ENCODE results near the gene SLC9C2.

SLC9C2 gene

DNA sequence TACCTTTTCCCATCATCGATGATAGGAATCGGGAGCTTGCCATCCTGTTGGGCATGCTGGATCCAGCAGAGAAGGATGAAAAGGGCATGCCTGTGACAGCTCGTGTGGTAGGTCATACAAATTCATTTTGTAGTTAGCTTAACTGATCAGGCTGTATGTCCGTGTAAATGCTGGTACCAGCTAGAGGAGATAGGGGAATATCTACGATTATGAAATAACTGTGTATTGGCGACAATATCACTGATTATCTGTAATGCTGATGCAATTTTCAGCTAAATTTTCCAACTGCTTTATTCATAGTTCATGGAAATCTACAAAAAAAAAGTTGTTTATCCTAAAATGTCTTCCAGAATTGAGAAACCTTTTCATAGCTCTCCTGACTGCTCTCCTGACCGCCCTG lies 117.5 kb downstream of the SLC9C2 start:
- Histone ChIP-seq H3K4me1 (ENCODE audit: control insufficient read depth, insufficient read depth, low read length, poor library complexity, severe bottlenecking) (no peaks in the 10 kb centered on the region), H3K27ac (ENCODE audit: low read depth, low read length, severe bottlenecking) (no peak overlapping the region), H3K36me3 (ENCODE audit: control insufficient read depth, insufficient read depth, low read length) (peaks cover 87% of the 10 kb centered on the region), H3K4me3 (ENCODE audit: extremely low read depth, insufficient read depth, low read length, poor library complexity, severe bottlenecking) (no peak overlapping the region), H3K9me3 (ENCODE audit: control insufficient read depth, low read length) (no peaks in the 10 kb centered on the region)
- WGBS, 2 experiments (ENCODE audit: insufficient coverage in 2 of 2) = 94 to 98% methylated on average over 5 of the region's 7 CpGs

DNA sequence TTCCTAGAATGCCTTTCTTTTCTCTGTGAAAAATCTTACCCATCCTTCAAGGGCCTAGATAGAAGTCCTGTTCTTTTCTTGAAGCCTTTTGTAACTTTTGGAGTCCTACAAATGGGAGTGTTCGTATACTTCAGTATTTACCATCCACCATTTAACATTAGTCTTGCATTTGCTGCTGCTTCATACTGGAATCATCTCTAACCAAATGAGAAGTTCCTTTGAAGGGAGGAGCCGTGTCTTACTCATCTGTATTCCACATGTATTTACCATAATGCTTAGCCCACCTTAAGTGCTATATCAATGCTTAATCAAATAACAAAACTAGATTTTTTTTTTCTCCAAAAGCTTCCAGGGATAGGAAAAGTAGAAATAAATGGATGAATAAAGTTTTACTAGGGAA lies 118.6 kb downstream of the SLC9C2 start:
- Histone ChIP-seq H3K4me1 (ENCODE audit: control insufficient read depth, insufficient read depth, low read length, poor library complexity, severe bottlenecking) (peaks cover 8% of the 10 kb centered on the region), H3K27ac (ENCODE audit: low read depth, low read length, severe bottlenecking) (no peak overlapping the region), H3K9me3 (ENCODE audit: control insufficient read depth, low read length) (no peaks in the 10 kb centered on the region), H3K36me3 (ENCODE audit: control insufficient read depth, insufficient read depth, low read length) (peaks cover 98% of the 10 kb centered on the region), H3K4me3 (ENCODE audit: extremely low read depth, insufficient read depth, low read length, poor library complexity, severe bottlenecking) (no peak overlapping the region)
- WGBS, 2 experiments (ENCODE audit: insufficient coverage in 2 of 2) = 100% methylated on average over 1 of the region's 2 CpGs; no CpG with 5 or more reads in 1 of the 2 experiments

DNA sequence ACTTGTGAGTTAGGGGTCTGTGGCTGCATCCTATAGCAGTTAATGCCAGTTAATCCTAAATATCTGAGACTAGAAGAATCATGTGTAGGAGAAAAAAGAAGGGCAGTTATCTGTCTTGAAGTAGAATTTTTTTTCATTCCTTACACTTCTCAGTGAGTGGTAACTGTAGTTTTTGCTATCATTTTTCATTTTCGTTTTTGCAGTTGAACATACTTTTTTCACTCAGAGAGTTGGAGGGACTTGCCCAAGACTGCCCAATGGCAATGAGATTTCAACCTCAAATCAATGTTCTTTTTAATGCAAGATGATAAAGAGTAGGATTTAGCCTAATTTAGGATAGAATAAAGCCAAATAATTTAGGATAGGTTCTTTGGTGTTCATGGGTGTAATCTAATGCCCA lies 120.2 kb downstream of the SLC9C2 start:
- Histone ChIP-seq H3K9me3 (ENCODE audit: control insufficient read depth, low read length) (no peaks in the 10 kb centered on the region), H3K4me1 (ENCODE audit: control insufficient read depth, insufficient read depth, low read length, poor library complexity, severe bottlenecking) (peaks cover 12% of the 10 kb centered on the region), H3K27ac (ENCODE audit: low read depth, low read length, severe bottlenecking) (no peak overlapping the region), H3K4me3 (ENCODE audit: extremely low read depth, insufficient read depth, low read length, poor library complexity, severe bottlenecking) (no peak overlapping the region), H3K36me3 (ENCODE audit: control insufficient read depth, insufficient read depth, low read length) (peaks cover 86% of the 10 kb centered on the region)
- 100% methylated on average over 1 of the region's 1 CpG; no CpG with 5 or more reads in 1 of the 2 experiments for WGBS, 2 experiments (ENCODE audit: insufficient coverage in 2 of 2)

DNA sequence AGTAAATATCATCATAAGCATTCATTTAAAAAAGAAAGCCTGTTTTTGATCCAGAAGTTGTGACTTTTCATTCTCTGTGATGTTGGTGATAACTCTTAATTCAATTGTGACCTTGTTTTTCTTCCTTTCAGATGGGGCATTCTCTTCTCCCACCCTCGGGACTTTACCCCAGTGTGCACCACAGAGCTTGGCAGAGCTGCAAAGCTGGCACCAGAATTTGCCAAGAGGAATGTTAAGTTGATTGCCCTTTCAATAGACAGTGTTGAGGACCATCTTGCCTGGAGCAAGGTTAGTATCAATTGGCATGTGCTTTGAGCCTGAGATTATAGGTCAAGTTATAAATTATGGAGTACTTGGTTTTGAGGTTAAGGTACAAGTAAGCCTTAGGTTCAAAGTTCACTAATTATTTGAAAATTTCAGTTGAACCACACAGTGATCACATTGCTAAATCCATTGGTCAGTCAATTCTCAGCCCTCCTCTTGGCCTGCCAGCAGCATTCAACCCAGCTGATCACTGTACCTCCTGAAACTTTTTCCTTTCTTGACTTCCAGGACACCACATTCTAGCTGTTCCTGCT lies 121.6 kb downstream of the SLC9C2 start:
- Histone ChIP-seq H3K4me3 (ENCODE audit: extremely low read depth, insufficient read depth, low read length, poor library complexity, severe bottlenecking) (no peak overlapping the region), H3K27ac (ENCODE audit: low read depth, low read length, severe bottlenecking) (no peak overlapping the region), H3K4me1 (ENCODE audit: control insufficient read depth, insufficient read depth, low read length, poor library complexity, severe bottlenecking) (peaks cover 12% of the 10 kb centered on the region), H3K36me3 (ENCODE audit: control insufficient read depth, insufficient read depth, low read length) (peaks cover 72% of the 10 kb centered on the region), H3K9me3 (ENCODE audit: control insufficient read depth, low read length) (no peaks in the 10 kb centered on the region)
- 100% methylated on average over 1 of the region's 1 CpG; no CpG with 5 or more reads in 1 of the 2 experiments for WGBS, 2 experiments (ENCODE audit: insufficient coverage in 2 of 2)

DNA sequence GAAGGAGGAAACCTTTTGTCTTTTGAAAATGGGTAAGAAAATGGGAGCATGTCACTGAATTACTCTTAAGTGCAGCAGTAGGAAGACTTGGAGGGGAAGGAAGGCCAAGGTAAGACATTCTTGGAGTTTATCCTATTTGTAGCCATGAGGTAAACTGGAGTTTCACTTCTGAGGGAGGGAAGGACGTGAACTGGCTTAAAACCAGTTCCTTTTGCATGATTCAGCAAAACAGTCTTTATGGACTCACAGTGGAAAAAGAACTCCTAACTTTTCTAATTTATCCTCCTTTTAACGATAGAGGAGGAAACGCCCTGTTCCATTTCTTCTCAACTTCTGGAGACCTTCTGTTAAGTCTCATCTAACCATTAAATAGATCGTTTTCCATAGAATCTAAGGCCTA lies 123.2 kb downstream of the SLC9C2 start:
- H3K36me3 ChIP-seq (ENCODE audit: control insufficient read depth, insufficient read depth, low read length) = peaks cover 55% of the 10 kb centered on the region
- no peaks in the 10 kb centered on the region for H3K9me3 ChIP-seq (ENCODE audit: control insufficient read depth, low read length)
- peak overlapping the region; percentile 85 for H3K4me3 ChIP-seq (ENCODE audit: extremely low read depth, insufficient read depth, low read length, poor library complexity, severe bottlenecking)
- peaks cover 12% of the 10 kb centered on the region for H3K4me1 ChIP-seq (ENCODE audit: control insufficient read depth, insufficient read depth, low read length, poor library complexity, severe bottlenecking)
- H3K27ac ChIP-seq (ENCODE audit: low read depth, low read length, severe bottlenecking) = no peak overlapping the region
- 100% methylated on average over 1 to 2 of the region's 4 CpGs for WGBS, 2 experiments (ENCODE audit: insufficient coverage in 2 of 2)

DNA sequence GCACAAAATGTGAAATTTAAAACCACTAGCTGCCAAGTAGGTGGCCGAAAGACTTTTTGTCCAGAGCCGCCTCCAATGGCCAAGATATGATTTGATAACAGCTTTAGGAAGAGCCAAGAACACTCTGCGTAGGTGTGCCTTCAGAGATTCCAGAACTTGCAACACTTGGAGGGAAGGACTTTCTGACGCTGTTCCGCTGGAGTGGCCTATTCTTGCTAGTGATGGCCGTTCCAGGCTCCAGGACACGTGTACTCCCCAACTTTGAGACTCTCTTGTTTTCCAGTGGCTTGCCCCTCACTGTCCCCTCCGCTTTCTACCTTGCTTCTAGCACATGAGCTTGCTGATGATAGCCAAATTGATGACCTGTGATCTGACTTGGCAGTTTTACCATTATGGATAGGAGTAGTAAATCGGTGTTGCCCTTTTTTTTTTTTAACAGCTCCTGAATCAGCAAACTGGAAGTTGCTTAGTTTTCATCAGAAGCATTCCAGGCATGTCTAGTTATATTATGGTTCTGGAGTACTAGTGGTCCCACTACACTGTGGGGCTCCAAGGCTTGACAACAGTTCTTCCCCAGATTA lies 124.7 kb downstream of the SLC9C2 start:
- 1 to 4% methylated on average over 6 to 9 of the region's 9 CpGs for WGBS, 2 experiments (ENCODE audit: insufficient coverage in 2 of 2)
- Histone ChIP-seq H3K27ac (ENCODE audit: low read depth, low read length, severe bottlenecking) (peak overlapping the region; percentile 93), H3K4me3 (ENCODE audit: extremely low read depth, insufficient read depth, low read length, poor library complexity, severe bottlenecking) (peak overlapping the region; percentile 85), H3K9me3 (ENCODE audit: control insufficient read depth, low read length) (no peaks in the 10 kb centered on the region), H3K36me3 (ENCODE audit: control insufficient read depth, insufficient read depth, low read length) (peaks cover 43% of the 10 kb centered on the region), H3K4me1 (ENCODE audit: control insufficient read depth, insufficient read depth, low read length, poor library complexity, severe bottlenecking) (peaks cover 22% of the 10 kb centered on the region)

DNA sequence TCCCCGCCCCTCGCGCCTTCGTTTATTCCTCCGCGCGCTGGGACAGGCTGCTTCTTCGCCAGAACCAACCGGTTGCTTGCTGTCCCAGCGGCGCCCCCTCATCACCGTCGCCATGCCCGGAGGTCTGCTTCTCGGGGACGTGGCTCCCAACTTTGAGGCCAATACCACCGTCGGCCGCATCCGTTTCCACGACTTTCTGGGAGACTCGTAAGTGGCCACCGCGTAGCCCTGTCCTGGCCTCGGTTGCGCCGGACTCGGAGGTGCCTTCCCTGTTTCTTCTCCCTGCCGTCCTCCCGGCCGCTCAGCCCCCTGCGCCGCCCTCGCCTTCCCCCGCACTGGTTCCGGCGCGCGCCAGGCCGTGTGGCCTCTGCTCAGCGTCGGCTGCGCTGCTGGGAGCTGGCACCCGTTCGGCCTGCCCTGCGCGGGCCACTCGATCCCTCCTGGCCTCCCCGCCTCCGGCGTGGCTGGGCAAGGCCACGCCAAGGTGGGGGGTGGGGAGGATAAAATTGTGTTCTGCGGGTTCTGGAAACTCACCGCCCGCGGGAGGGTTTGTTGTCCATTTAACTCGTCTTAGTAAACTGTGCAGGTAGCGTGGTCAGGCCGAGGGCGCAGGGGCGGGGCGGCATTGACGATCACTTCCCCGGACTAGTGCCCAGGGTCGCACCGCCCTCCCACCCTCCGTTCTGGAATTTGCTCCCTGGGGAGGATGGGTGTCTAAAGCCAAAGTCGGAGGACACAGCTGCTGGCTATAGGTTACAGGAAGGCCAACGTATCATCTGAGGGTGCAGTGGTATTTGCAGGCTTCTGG lies 125.4 kb downstream of the SLC9C2 start, which contains the start of gene PRDX6:
Gene PRDX6 (plus strand): TSS at position 50 of the 808 bp plus-strand sequence. CDS start 63 bp downstream, at position 113.
- peak within 1 kb of the TSS; percentile 85 for H3K4me3 ChIP-seq (ENCODE audit: extremely low read depth, insufficient read depth, low read length, poor library complexity, severe bottlenecking)
- H3K9me3 ChIP-seq (ENCODE audit: control insufficient read depth, low read length) = peaks cover 2% of the 10 kb centered on the region
- peak within 1 kb of the TSS; percentile 93 for H3K27ac ChIP-seq (ENCODE audit: low read depth, low read length, severe bottlenecking)
- 0% methylated on average over 33 to 55 of the region's 69 CpGs for WGBS, 2 experiments (ENCODE audit: insufficient coverage in 2 of 2)
- H3K4me1 ChIP-seq (ENCODE audit: control insufficient read depth, insufficient read depth, low read length, poor library complexity, severe bottlenecking) = peaks cover 25% of the 10 kb centered on the region
- H3K36me3 ChIP-seq (ENCODE audit: control insufficient read depth, insufficient read depth, low read length) = peaks cover 38% of the 10 kb centered on the region

DNA sequence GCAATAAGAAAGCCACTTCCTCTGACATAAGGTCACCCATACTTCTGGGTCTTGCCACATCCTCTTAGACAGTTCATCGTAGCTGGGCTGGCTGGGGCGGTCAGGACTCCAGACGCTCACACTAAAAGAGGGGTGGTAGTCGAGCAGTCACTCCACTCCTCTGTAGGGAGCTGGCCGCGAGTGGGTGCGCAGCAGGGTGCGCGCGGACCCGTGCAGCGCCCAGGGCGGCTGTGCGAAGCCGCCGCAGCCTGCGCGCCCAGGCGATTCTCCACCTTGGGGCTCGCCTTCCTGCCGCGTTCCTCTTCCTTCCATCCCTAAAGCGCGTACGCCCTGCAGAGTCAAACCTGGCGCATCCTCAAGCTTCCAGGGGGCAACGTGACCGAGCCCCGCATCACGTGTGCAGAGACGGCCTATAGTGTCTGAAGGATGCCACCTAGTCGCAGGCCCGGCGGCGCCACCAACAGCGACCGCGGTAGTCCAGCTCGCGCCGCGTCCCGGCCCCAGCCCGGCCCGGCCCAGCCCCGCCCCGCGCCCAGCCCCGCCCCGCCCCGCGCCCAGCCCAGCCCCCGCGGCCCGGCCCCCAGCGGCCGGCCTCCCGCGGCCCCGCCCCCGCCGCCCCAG lies 126.1 kb downstream of the SLC9C2 start:
- Histone ChIP-seq H3K36me3 (ENCODE audit: control insufficient read depth, insufficient read depth, low read length) (peaks cover 38% of the 10 kb centered on the region), H3K27ac (ENCODE audit: low read depth, low read length, severe bottlenecking) (peak overlapping the region; percentile 93), H3K4me1 (ENCODE audit: control insufficient read depth, insufficient read depth, low read length, poor library complexity, severe bottlenecking) (peaks cover 25% of the 10 kb centered on the region), H3K4me3 (ENCODE audit: extremely low read depth, insufficient read depth, low read length, poor library complexity, severe bottlenecking) (peak overlapping the region; percentile 85), H3K9me3 (ENCODE audit: control insufficient read depth, low read length) (peaks cover 8% of the 10 kb centered on the region)
- whole genome bisulfite sequencing, 2 experiments (ENCODE audit: insufficient coverage in 2 of 2) = 0% methylated on average over 12 to 18 of the region's 62 CpGs

DNA sequence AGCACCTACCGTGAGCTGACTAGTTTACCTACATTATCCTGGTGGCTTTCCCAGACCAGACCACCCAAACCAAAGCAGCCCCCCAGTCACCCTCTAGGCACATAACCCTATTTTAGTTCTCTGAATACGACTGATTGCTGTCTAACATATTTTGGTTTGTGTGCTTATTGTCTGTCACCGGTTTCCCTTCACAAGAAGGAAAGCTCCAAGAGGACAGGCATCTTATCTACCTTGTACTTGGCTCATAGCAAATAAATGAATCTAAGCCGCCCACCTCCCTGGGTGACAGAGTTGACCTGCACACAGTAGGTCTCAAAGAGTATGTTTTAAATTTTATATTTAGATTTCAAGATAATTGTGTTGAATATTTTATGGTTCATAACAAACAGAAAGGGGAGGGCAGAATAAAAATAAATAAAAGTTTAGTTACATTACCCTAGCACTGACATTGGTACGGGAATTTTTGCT lies 126.6 kb downstream of the SLC9C2 start:
- H3K27ac ChIP-seq (ENCODE audit: low read depth, low read length, severe bottlenecking) = peak overlapping the region; percentile 93
- H3K36me3 ChIP-seq (ENCODE audit: control insufficient read depth, insufficient read depth, low read length) = peaks cover 38% of the 10 kb centered on the region
- peaks cover 14% of the 10 kb centered on the region for H3K9me3 ChIP-seq (ENCODE audit: control insufficient read depth, low read length)
- peak overlapping the region; percentile 85 for H3K4me3 ChIP-seq (ENCODE audit: extremely low read depth, insufficient read depth, low read length, poor library complexity, severe bottlenecking)
- H3K4me1 ChIP-seq (ENCODE audit: control insufficient read depth, insufficient read depth, low read length, poor library complexity, severe bottlenecking) = peaks cover 25% of the 10 kb centered on the region
- 71 to 89% methylated on average over 1 to 2 of the region's 5 CpGs for WGBS, 2 experiments (ENCODE audit: insufficient coverage in 2 of 2)

DNA sequence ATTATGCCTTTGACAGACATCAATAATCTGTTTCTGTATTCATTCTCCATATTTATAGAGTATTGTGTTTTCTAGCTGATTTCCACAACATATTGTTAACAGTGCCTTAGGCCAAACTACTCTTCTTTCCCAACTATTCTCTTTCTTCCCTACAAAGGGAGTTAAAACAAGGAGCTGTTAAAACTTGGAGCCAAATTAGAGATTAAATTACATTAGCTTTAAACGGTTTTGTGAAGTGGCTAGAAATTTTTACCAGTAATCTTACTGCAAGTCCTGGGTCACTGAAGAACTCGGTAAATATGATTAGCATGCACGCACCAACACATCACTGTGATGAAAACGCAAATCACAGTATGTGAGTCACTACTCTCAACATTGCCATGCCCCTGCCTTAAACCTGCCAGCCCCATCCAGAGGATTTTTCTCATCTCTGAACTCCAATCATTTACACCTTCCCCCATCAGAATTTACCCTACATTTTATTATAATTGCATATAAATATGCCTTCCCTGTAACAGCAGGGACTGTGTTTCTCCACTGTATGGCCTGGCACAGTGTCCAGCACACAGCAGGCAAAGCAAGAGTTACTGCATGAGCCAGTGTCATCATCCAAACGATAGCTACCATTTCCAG lies 127.2 kb downstream of the SLC9C2 start:
- H3K4me3 ChIP-seq (ENCODE audit: extremely low read depth, insufficient read depth, low read length, poor library complexity, severe bottlenecking) = peak overlapping the region; percentile 85
- peaks cover 38% of the 10 kb centered on the region for H3K36me3 ChIP-seq (ENCODE audit: control insufficient read depth, insufficient read depth, low read length)
- WGBS, 2 experiments (ENCODE audit: insufficient coverage in 2 of 2) = 69 to 81% methylated on average over 4 to 5 of the region's 5 CpGs
- peaks cover 19% of the 10 kb centered on the region for H3K9me3 ChIP-seq (ENCODE audit: control insufficient read depth, low read length)
- peaks cover 25% of the 10 kb centered on the region for H3K4me1 ChIP-seq (ENCODE audit: control insufficient read depth, insufficient read depth, low read length, poor library complexity, severe bottlenecking)
- peak overlapping the region; percentile 93 for H3K27ac ChIP-seq (ENCODE audit: low read depth, low read length, severe bottlenecking)

All from mesodermal cell (in vitro differentiated cells).